Measurements from ENCODE around the gene SOX13.

Gene SOX13

GRCh38 chr1:204150702-204151551 is 78.0 kb downstream of the SOX13 start:
- H3K4me3 Mint-ChIP-seq = peak overlapping the region; percentile 39
- H3K27me3 Mint-ChIP-seq = peaks cover 3% of the 10 kb centered on the region
- H3K9me3 Mint-ChIP-seq = no peaks in the 10 kb centered on the region
- no peak overlapping the region for H3K27ac Mint-ChIP-seq
- peaks cover 5% of the 10 kb centered on the region for H3K4me1 Mint-ChIP-seq
- no peak for DNase-seq
- no peaks in the 10 kb centered on the region for H3K36me3 Mint-ChIP-seq (ENCODE audit: low read depth)
- ATAC-seq = no peak

DNA sequence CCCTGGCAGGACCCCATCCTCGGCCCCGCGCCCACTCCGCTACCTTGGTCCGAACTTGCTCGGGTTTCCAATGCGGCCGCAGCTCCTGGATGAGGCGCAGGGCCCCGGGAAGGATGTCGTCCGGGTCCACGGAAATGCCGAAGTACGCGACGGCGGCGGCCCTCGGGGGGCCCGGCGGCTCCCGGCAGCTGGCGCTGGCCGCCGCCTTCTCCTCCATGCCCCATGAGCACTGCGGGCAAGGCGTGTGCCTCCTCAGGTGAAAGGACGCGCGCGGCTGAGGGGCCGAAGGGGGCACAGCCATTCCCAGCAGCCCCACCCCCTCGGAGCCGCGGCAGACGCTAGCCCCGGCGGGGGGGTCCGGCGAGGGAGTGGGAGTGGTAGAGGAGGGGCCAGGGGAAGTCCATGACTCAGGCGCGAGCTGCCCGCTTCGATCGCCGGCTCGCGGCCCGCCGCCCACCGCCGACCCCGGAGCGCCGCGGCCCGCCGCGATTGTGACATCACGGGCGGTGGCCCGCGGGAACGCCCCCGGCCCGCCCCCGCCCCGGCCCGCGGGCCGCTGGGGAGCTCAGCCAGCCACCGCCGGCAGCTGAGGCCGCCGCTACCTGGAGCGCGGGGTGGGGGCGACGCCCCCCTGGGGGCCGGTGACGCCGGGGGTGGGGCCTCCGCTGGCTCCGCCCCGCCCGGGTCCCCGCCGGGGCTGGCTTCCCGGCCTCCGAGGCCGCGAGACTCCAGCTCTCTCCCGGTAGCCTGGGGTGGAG is 78.8 kb downstream of the SOX13 start, which contains the start of gene ETNK2:
TSS of gene ETNK2 (minus strand) at position 493 of the 758 bp plus-strand sequence. CDS start at position 301, 192 bp downstream.
- H3K27me3 Mint-ChIP-seq = peaks cover 3% of the 10 kb centered on the region

GRCh38 chr1:204152310-204153044 is 79.6 kb downstream of the SOX13 start:
- ATAC-seq (no peak), DNase-seq (no peak)
- H3K36me3 Mint-ChIP-seq (ENCODE audit: low read depth) = no peaks in the 10 kb centered on the region
- H3K4me3 Mint-ChIP-seq = peak overlapping the region; percentile 53
- H3K9me3 Mint-ChIP-seq = no peaks in the 10 kb centered on the region
- no peak overlapping the region for H3K27ac Mint-ChIP-seq
- peaks cover 5% of the 10 kb centered on the region for H3K4me1 Mint-ChIP-seq
- peaks cover 3% of the 10 kb centered on the region for H3K27me3 Mint-ChIP-seq

More for the DNA sequence above, 78.8 kb downstream of the SOX13 start, which contains the start of gene ETNK2:
- Mint-ChIP-seq H3K9me3 (no peaks in the 10 kb centered on the region), H3K36me3 (ENCODE audit: low read depth) (no peaks in the 10 kb centered on the region), H3K4me3 (peak within 1 kb of the TSS; percentile 53), H3K27ac (no peak within 1 kb of the TSS), H3K4me1 (peaks cover 5% of the 10 kb centered on the region)
- DNase-seq (peak; percentile 53), ATAC-seq (peak; percentile 45)

DNA sequence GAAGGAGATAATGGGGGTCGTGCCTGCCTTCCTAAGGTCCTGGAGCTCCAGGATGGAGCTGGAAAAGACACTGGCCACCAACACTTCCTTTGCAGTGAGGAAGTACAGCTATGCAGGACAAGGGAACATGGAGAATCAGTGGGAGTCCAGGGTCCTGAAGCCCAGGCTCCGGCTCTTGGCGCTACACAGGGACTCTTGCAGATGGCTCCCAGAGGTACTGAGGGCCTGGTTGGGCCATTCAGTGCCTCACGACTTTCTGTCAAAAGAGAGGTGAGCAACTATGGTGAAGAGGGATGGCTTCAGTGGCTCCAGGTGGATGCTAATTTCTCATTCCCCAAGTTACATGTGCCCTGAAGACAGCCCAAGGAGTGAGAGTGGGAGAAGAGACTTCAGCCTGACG is 80.8 kb downstream of the SOX13 start:
- no peak overlapping the region for H3K27ac Mint-ChIP-seq
- ATAC-seq (no peak), DNase-seq (no peak)
- H3K27me3 Mint-ChIP-seq = peaks cover 3% of the 10 kb centered on the region
- no peaks in the 10 kb centered on the region for H3K36me3 Mint-ChIP-seq (ENCODE audit: low read depth)
- H3K4me3 Mint-ChIP-seq = no peak overlapping the region
- peaks cover 5% of the 10 kb centered on the region for H3K4me1 Mint-ChIP-seq
- no peaks in the 10 kb centered on the region for H3K9me3 Mint-ChIP-seq

- Mint-ChIP-seq H3K36me3 (ENCODE audit: low read depth) (no peaks in the 10 kb centered on the region), H3K27me3 (peaks cover 3% of the 10 kb centered on the region), H3K4me1 (peaks cover 5% of the 10 kb centered on the region), H3K9me3 (no peaks in the 10 kb centered on the region), H3K4me3 (no peak overlapping the region), H3K27ac (no peak overlapping the region)
- DNase-seq = no peak
- no peak for ATAC-seq
Measured at GRCh38 chr1:204154568-204155255, 81.8 kb downstream of the SOX13 start.

- DNase-seq = no peak
- no peak overlapping the region for H3K4me3 Mint-ChIP-seq
- ATAC-seq = no peak
- peaks cover 3% of the 10 kb centered on the region for H3K4me1 Mint-ChIP-seq
- H3K27ac Mint-ChIP-seq = no peak overlapping the region
- no peaks in the 10 kb centered on the region for H3K9me3 Mint-ChIP-seq
- no peaks in the 10 kb centered on the region for H3K27me3 Mint-ChIP-seq
- no peaks in the 10 kb centered on the region for H3K36me3 Mint-ChIP-seq (ENCODE audit: low read depth)
Measured at GRCh38 chr1:204155881-204156280, 83.0 kb downstream of the SOX13 start.

GRCh38 chr1:204157962-204158361 is 85.0 kb downstream of the SOX13 start:
- peaks cover 1% of the 10 kb centered on the region for H3K27me3 Mint-ChIP-seq
- no peak overlapping the region for H3K4me3 Mint-ChIP-seq
- no peaks in the 10 kb centered on the region for H3K36me3 Mint-ChIP-seq (ENCODE audit: low read depth)
- no peak for ATAC-seq
- no peak for DNase-seq
- peak overlapping the region; percentile 16 for H3K27ac Mint-ChIP-seq
- H3K9me3 Mint-ChIP-seq = no peaks in the 10 kb centered on the region
- H3K4me1 Mint-ChIP-seq = no peaks in the 10 kb centered on the region

DNA sequence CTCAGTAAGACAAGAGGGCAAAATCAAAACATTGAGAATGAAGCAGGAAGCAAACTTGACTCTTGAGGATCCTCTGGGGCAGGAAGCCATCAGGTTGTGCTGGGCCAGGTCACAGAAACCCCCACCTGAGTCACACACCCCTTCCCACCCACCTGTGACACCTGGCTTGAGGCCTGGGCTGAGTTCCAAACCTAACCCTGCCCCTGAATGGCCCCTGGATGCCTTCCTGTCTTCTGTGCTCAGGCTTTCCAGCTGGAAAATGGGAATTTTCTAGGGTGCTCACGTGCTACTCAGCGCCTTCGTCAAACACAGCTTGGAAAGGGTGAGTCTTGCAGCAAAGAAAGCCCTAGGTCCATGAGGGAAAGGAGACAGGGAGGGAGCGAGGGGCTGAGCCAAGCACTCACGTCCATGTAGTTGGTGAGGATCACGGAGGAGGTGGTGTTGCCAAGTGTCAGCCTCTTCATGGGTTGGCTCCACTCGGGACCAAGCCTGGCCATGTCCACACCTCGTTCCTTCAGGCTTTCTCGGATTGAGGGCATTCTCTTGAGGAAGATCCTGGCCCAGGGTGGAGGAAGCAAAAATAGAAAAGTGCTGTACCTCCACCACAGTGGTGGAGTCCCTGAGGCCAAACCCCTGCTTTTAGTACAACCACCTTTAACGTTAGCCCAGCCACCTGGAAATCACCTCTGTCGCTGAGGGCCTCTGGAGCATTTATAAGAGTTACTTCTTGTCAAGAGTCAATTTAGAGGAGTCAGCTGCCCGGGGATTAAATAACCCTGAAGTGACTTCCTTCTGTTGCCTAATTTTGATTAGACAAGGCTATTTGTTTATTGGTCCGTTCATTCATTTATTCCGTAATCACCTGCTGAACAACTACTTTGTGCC is 88.9 kb downstream of the SOX13 start:
- H3K27me3 Mint-ChIP-seq = peaks cover 1% of the 10 kb centered on the region
- no peak overlapping the region for H3K27ac Mint-ChIP-seq
- no peaks in the 10 kb centered on the region for H3K9me3 Mint-ChIP-seq
- H3K36me3 Mint-ChIP-seq (ENCODE audit: low read depth) = no peaks in the 10 kb centered on the region
- ATAC-seq = no peak
- H3K4me3 Mint-ChIP-seq = no peak overlapping the region
- DNase-seq = no peak
- H3K4me1 Mint-ChIP-seq = no peaks in the 10 kb centered on the region

DNA sequence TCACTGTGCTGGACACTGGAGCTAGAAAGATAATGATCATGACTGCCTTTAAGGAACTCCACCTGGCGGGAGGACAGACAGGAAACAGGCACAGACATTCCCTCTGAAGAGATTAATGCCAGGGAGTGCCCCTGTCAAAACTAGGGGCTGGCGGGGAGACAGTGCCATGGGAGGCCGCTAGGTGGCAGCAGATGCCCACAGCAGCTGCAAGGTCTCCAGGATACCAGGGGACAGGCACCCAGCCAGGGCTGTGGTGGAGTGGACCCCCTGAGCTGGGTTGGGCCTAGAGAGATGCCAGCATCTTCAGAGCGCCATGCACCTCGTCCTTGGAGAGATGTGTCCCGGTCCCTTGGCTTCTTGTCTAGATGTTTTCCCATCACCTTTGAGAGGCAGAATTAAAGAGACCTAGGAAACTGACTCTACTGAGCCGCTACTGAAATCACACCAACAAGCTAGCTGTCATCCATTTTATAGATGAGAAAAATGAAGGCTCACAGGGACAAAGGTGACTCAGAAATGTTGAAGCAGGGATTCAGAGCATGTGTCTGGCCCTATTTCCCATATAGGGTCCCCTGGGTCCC is 89.7 kb downstream of the SOX13 start:
- ATAC-seq = peak; percentile 89
- no peaks in the 10 kb centered on the region for H3K36me3 Mint-ChIP-seq (ENCODE audit: low read depth)
- peak; percentile 83 for DNase-seq
- H3K4me1 Mint-ChIP-seq = no peaks in the 10 kb centered on the region
- peaks cover 1% of the 10 kb centered on the region for H3K27me3 Mint-ChIP-seq
- peaks cover 4% of the 10 kb centered on the region for H3K9me3 Mint-ChIP-seq
- no peak overlapping the region for H3K27ac Mint-ChIP-seq
- no peak overlapping the region for H3K4me3 Mint-ChIP-seq

- ATAC-seq (no peak), DNase-seq (no peak)
- no peak within 1 kb of the TSS for H3K27ac Mint-ChIP-seq
- no peaks in the 10 kb centered on the region for H3K4me1 Mint-ChIP-seq
- peaks cover 3% of the 10 kb centered on the region for H3K36me3 Mint-ChIP-seq (ENCODE audit: low read depth)
- H3K9me3 Mint-ChIP-seq = peaks cover 26% of the 10 kb centered on the region
- no peak within 1 kb of the TSS for H3K4me3 Mint-ChIP-seq
- no peaks in the 10 kb centered on the region for H3K27me3 Mint-ChIP-seq
Measured at GRCh38 chr1:204166219-204166618, 93.3 kb downstream of the SOX13 start, which contains the start of gene REN. Gene REN, minus strand, starts transcription at chr1:204166337. Its CDS starts 44 bp downstream, at chr1:204166293.

DNA sequence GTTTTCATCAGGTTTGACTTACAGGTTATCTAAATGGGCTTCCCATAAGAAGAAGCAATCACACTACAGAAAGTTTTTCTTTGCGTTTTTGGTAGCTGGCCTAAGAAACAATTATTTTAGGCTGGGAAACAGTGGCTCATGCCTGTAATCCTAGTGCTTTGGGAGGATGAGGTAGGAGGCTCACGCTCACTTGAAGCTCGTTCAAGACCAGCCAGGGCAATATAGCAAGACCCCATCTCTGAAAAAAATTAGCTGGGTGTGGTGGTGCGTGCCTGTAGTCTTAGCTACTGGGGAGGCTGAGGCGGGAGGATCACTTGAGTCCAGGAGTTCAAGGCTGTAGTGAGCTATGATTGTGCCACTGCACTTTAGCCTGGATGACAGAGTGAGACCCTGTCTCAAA is 94.8 kb downstream of the SOX13 start:
- H3K27me3 Mint-ChIP-seq = no peaks in the 10 kb centered on the region
- no peak for ATAC-seq
- H3K4me3 Mint-ChIP-seq = no peak overlapping the region

DNA sequence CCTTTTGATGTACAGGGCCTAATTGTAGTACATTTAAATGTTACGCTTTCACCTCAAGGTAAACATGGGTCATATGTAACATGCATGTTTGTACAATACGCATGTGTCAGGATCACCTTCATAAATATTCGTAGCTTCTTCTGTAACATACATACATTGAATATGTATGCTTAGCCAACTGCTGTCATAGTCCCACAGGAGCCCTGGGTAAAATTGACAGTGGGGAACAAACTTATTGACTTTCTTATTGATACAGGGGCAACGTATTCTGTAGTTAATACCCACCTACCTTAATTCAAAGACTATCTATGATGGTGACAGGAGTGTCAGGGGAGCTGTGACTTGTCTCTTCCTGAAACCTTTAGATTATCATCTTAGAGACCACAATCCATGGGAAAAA is 96.9 kb downstream of the SOX13 start:
- Mint-ChIP-seq H3K4me3 (no peak overlapping the region), H3K4me1 (no peaks in the 10 kb centered on the region), H3K9me3 (peaks cover 35% of the 10 kb centered on the region), H3K36me3 (ENCODE audit: low read depth) (peaks cover 10% of the 10 kb centered on the region), H3K27me3 (peaks cover 2% of the 10 kb centered on the region), H3K27ac (no peak overlapping the region)
- ATAC-seq (no peak), DNase-seq (no peak)

More for the DNA sequence above, 94.8 kb downstream of the SOX13 start:
- Mint-ChIP-seq H3K36me3 (ENCODE audit: low read depth) (peaks cover 10% of the 10 kb centered on the region), H3K9me3 (peaks cover 35% of the 10 kb centered on the region), H3K27ac (no peak overlapping the region), H3K4me1 (no peaks in the 10 kb centered on the region)
- no peak for DNase-seq
